NCI-H1092 (cell line): Measurements from ENCODE around the gene C9orf78.
"Not testable (repeated sequence)": the region's sequence is repeated elsewhere in the genome, so short reads cannot be mapped to it uniquely, and the experiment has no call there.

Experiments used
- DNase-seq: peaks from one replicate; lab custom pipeline; 2025; lab: John Stamatoyannopoulos, UW

The C9orf78 gene

GRCh38 chr9:129811967-129812363, 23.1 kb downstream of the C9orf78 start:
- DNase-seq, result no peak

- DNase-seq, result no peak
Measured at GRCh38 chr9:129810788-129811187, 24.3 kb downstream of the C9orf78 start.

- no peak for DNase-seq
Measured at GRCh38 chr9:129810116-129810515, 25.0 kb downstream of the C9orf78 start.

- no peak for DNase-seq
Measured at GRCh38 chr9:129809346-129809745, 25.7 kb downstream of the C9orf78 start.

- no peak for DNase-seq
Measured at GRCh38 chr9:129806061-129806460, 29.0 kb downstream of the C9orf78 start.

GRCh38 chr9:129803676-129804060, 31.4 kb downstream of the C9orf78 start:
- no peak for DNase-seq

GRCh38 chr9:129802833-129803675, 32.0 kb downstream of the C9orf78 start, which contains the start of gene TOR1B:
TOR1B (plus strand) TSS chr9:129803184; CDS start chr9:129803213, 29 bp downstream.
- DNase-seq, result peak; percentile 92

- DNase-seq, result no peak
Measured at GRCh38 chr9:129801504-129801903, 33.6 kb downstream of the C9orf78 start.

- no peak for DNase-seq
Measured at GRCh38 chr9:129798973-129799372, 36.1 kb downstream of the C9orf78 start.

GRCh38 chr9:129796029-129796428, 39.0 kb downstream of the C9orf78 start:
- not testable (repeated sequence) for DNase-seq

- DNase-seq, result no peak
Measured at GRCh38 chr9:129794549-129794948, 40.5 kb downstream of the C9orf78 start.

- DNase-seq, result no peak
Measured at GRCh38 chr9:129786481-129786880, 48.6 kb downstream of the C9orf78 start.

- DNase-seq, result no peak
Measured at GRCh38 chr9:129785866-129786265, 49.2 kb downstream of the C9orf78 start.

GRCh38 chr9:129784970-129785369, 50.1 kb downstream of the C9orf78 start:
- DNase-seq, result not testable (repeated sequence)

- DNase-seq, result peak; percentile 27
Measured at GRCh38 chr9:129783516-129784361, 51.3 kb downstream of the C9orf78 start.

- no peak for DNase-seq
Measured at GRCh38 chr9:129781981-129782380, 53.1 kb downstream of the C9orf78 start.

- no peak for DNase-seq
Measured at GRCh38 chr9:129781131-129781530, 53.9 kb downstream of the C9orf78 start.

GRCh38 chr9:129779560-129780190, 55.4 kb downstream of the C9orf78 start:
- DNase-seq, result no peak

GRCh38 chr9:129778469-129778868, 56.6 kb downstream of the C9orf78 start:
- no peak for DNase-seq

GRCh38 chr9:129777769-129778130, 57.3 kb downstream of the C9orf78 start:
- DNase-seq, result no peak
